HEK293T (cell line): ENCODE results near the gene TRAF2.

Source experiments
- CTCF ChIA-PET: fragments of 350-600 bp; formaldehyde crosslinking; extraction: SDS; loops from one replicate; lab custom pipeline; 2021; ENCODE audit warnings: antibody characterized with exemption, inconsistent platforms; lab: Yijun Ruan, JAX
- POLR2A ChIA-PET: fragments of 350-600 bp; formaldehyde crosslinking; extraction: SDS; loops from one replicate; lab custom pipeline; 2020; ENCODE audit warnings: antibody characterized with exemption, inconsistent platforms; lab: Yijun Ruan, JAX
- DNase-seq: peaks from one replicate; pipeline ENCODE4 v3.0.0; 2012; ENCODE audit warnings: mixed read lengths; ENCODE audit errors: extremely low spot score
- ARNT ChIP-seq: fragments of 450-650 bp; IDR thresholded peaks from 2 replicates; pipeline ENCODE4 v1.6.1; 2017; ENCODE audit warnings: mild to moderate bottlenecking
- BHLHE40 ChIP-seq: fragments of 450-650 bp; IDR thresholded peaks from 2 replicates; pipeline ENCODE4 v1.6.1; 2016; ENCODE audit warnings: mild to moderate bottlenecking, moderate library complexity, borderline replicate concordance
- CTBP1 ChIP-seq: fragments of 450-650 bp; IDR thresholded peaks from 2 replicates; pipeline ENCODE4 v1.6.1; 2016; ENCODE audit warnings: borderline replicate concordance
- ELF4 ChIP-seq: fragments of 450-650 bp; IDR thresholded peaks from 2 replicates; pipeline ENCODE4 v1.6.1; 2017; ENCODE audit warnings: antibody characterized with exemption
- FOXA1 ChIP-seq: fragments of 450-650 bp; IDR thresholded peaks from 2 replicates; pipeline ENCODE4 v1.6.1; 2016; ENCODE audit warnings: mild to moderate bottlenecking
- FOXK2 ChIP-seq: fragments of 450-650 bp; IDR thresholded peaks from 2 replicates; pipeline ENCODE4 v1.6.1; 2016; ENCODE audit warnings: mild to moderate bottlenecking
- FOXM1 ChIP-seq: fragments of 450-650 bp; IDR thresholded peaks from 2 replicates; pipeline ENCODE4 v1.6.1; 2017; ENCODE audit warnings: mild to moderate bottlenecking, borderline replicate concordance
- HDGF ChIP-seq: fragments of 450-650 bp; IDR thresholded peaks from 2 replicates; pipeline ENCODE4 v1.6.1; 2017; ENCODE audit warnings: antibody characterized with exemption, borderline replicate concordance
- L3MBTL2 ChIP-seq: fragments of 450-650 bp; conservative IDR thresholded peaks from 2 replicates; pipeline ENCODE4 v1.6.1; 2016; ENCODE audit warnings: mild to moderate bottlenecking
- LEF1 ChIP-seq: fragments of 450-650 bp; IDR thresholded peaks from 2 replicates; pipeline ENCODE4 v1.6.1; 2017; ENCODE audit warnings: mild to moderate bottlenecking, borderline replicate concordance
- NFRKB ChIP-seq: fragments of 450-650 bp; IDR thresholded peaks from 2 replicates; pipeline ENCODE4 v1.6.1; 2016; ENCODE audit warnings: mild to moderate bottlenecking, moderate library complexity
- PKNOX1 ChIP-seq: fragments of 450-650 bp; IDR thresholded peaks from 2 replicates; pipeline ENCODE4 v1.6.1; 2016
- SP1 ChIP-seq: fragments of 450-650 bp; IDR thresholded peaks from 2 replicates; pipeline ENCODE4 v1.6.1; 2017
- SUZ12 ChIP-seq: fragments of 450-650 bp; IDR thresholded peaks from 2 replicates; pipeline ENCODE4 v1.6.1; 2016; ENCODE audit warnings: mild to moderate bottlenecking
- TARDBP ChIP-seq: fragments of 450-650 bp; IDR thresholded peaks from 2 replicates; pipeline ENCODE4 v1.6.1; 2016
- ZNF384 ChIP-seq: fragments of 450-650 bp; IDR thresholded peaks from 2 replicates; pipeline ENCODE4 v1.6.1; 2016

The TRAF2 gene

GRCh38 chr9:136921307-136921706, 35.0 kb downstream of the TRAF2 start:
- CTCF ChIA-PET, result no interaction called here
- POLR2A ChIA-PET, result no interaction called here
- TF ChIP-seq ZNF384 (no peak), L3MBTL2 (no peak), TARDBP (no peak), LEF1 (no peak), ARNT (no peak), SP1 (no peak), FOXA1 (no peak), FOXM1 (no peak), SUZ12 (no peak), HDGF (no peak), CTBP1 (no peak), ELF4 (no peak), NFRKB (no peak), FOXK2 (no peak), PKNOX1 (no peak), BHLHE40 (no peak)
- DNase-seq, result no peak

GRCh38 chr9:136921718-136922117, 35.4 kb downstream of the TRAF2 start:
- CTCF ChIA-PET, result no interaction called here
- POLR2A ChIA-PET, result no interaction called here
- no peak for DNase-seq
- no peak for TF ChIP-seq FOXK2
- no peak for TF ChIP-seq FOXM1
- no peak for TF ChIP-seq PKNOX1
- TF ChIP-seq ELF4, result no peak
- no peak for TF ChIP-seq LEF1
- TF ChIP-seq ZNF384, result no peak
- TF ChIP-seq TARDBP, result no peak
- no peak for TF ChIP-seq ARNT
- no peak for TF ChIP-seq SUZ12
- TF ChIP-seq HDGF, result no peak
- TF ChIP-seq CTBP1, result no peak
- TF ChIP-seq L3MBTL2, result no peak
- no peak for TF ChIP-seq BHLHE40
- TF ChIP-seq FOXA1, result no peak

GRCh38 chr9:136922540-136922939, 36.2 kb downstream of the TRAF2 start:
- ChIA-PET POLR2A (no interaction called here), CTCF (no interaction called here)
- TF ChIP-seq FOXK2 (no peak), NFRKB (no peak), ZNF384 (no peak), SUZ12 (no peak)
- DNase-seq, result no peak

GRCh38 chr9:136923881-136924280, 37.6 kb downstream of the TRAF2 start:
- no peak for DNase-seq
- ChIA-PET CTCF (no interaction called here), POLR2A (interaction anchor here (1.5 kb wide), 1 partner anchor 54 kb away, joined by 3 read pairs; no protein-coding TSS in a partner anchor)
- TF ChIP-seq PKNOX1, result no peak
- no peak for TF ChIP-seq ZNF384
- TF ChIP-seq L3MBTL2, result no peak
- no peak for TF ChIP-seq NFRKB
- no peak for TF ChIP-seq HDGF
- TF ChIP-seq FOXA1, result no peak
- TF ChIP-seq ELF4, result no peak

- no peak for DNase-seq
- POLR2A ChIA-PET, result interaction anchor here (1.2 kb wide), 1 partner anchor 159 kb away, joined by 3 read pairs; no protein-coding TSS in a partner anchor
Measured at GRCh38 chr9:136925414-136926153, 39.3 kb downstream of the TRAF2 start.

More at GRCh38 chr9:136925414-136926153, 39.3 kb downstream of the TRAF2 start:
- no peak for TF ChIP-seq BHLHE40
- TF ChIP-seq ELF4, result no peak
- no peak for TF ChIP-seq FOXM1
- no peak for TF ChIP-seq LEF1
- no peak for TF ChIP-seq CTBP1
- no peak for TF ChIP-seq NFRKB
- no peak for TF ChIP-seq FOXA1
- no peak for TF ChIP-seq TARDBP
- no peak for TF ChIP-seq ARNT
- no peak for TF ChIP-seq ZNF384
- TF ChIP-seq SP1, result no peak
- no peak for TF ChIP-seq HDGF
- no peak for TF ChIP-seq L3MBTL2
- TF ChIP-seq SUZ12, result no peak
- no peak for TF ChIP-seq FOXK2
- no peak for TF ChIP-seq PKNOX1
- CTCF ChIA-PET, result interaction anchor here (1.0 kb wide), 1 partner anchor 104 kb away, joined by 4 read pairs; no protein-coding TSS in a partner anchor
